GM18951 (cell line): Measurements from ENCODE around the gene BSPH1.

Source experiments
- POLR2A ChIP-seq: IDR thresholded peaks from 4 replicates; pipeline ENCODE4 v1.6.1; 2011; ENCODE audit warnings: mild to moderate bottlenecking; ENCODE audit not compliant: insufficient read length, insufficient read depth; ENCODE audit errors: extremely low read depth
- in situ Hi-C: fragments of 300-500 bp; cut with MboI; formaldehyde crosslinking; loops from one replicate; pipeline ENCODE4 v1.12.0; 2022; ENCODE audit warnings: low sequenced_read_pairs, mixed read lengths, inconsistent platforms; ENCODE audit not compliant: unreplicated experiment

Gene BSPH1

GRCh38 chr19:47992070-47992469 lies at the start of gene BSPH1:
Gene BSPH1, minus strand, starts transcription at chr19:47992170. Its CDS starts 89 bp downstream, at chr19:47992081.
- TF ChIP-seq POLR2A = no peak
- in situ Hi-C loops = no loop called here

GRCh38 chr19:48036765-48037164 lies 44.8 kb upstream of the BSPH1 start:
- TF ChIP-seq POLR2A = no peak
- in situ Hi-C loops = no loop called here

- in situ Hi-C loops = no loop called here
- no peak for TF ChIP-seq POLR2A
Measured at GRCh38 chr19:48033604-48034003, 41.6 kb upstream of the BSPH1 start.

GRCh38 chr19:48030073-48030472 lies 38.1 kb upstream of the BSPH1 start:
- in situ Hi-C loops = no loop called here
- no peak for TF ChIP-seq POLR2A

GRCh38 chr19:48029431-48029830 lies 37.5 kb upstream of the BSPH1 start:
- TF ChIP-seq POLR2A = no peak

DNA sequence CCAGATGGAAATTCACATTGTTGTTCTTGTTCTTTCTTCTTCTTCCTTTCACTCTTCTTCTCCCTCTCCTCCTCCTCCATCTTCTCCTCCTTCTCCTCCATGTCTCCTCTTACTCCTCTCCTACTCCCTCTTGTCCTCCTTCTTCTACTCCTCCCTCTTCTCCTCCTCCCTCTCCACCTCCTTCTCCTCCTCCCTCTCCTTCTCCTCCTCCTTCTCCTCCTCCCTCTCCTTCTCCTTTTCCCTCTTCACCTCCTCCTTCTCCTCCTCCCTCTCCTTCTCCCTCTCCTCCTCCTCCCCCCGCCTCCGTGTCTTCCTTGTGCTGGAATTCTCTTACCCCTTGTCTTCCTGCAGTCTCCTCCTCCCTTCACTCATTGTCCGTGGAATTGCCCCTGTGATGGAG lies 33.5 kb upstream of the BSPH1 start:
- in situ Hi-C loops = no loop called here
- no peak for TF ChIP-seq POLR2A

More at GRCh38 chr19:48029431-48029830, 37.5 kb upstream of the BSPH1 start:
- in situ Hi-C loops = no loop called here

- in situ Hi-C loops = no loop called here
Measured at GRCh38 chr19:48023518-48023917, 31.5 kb upstream of the BSPH1 start.

DNA sequence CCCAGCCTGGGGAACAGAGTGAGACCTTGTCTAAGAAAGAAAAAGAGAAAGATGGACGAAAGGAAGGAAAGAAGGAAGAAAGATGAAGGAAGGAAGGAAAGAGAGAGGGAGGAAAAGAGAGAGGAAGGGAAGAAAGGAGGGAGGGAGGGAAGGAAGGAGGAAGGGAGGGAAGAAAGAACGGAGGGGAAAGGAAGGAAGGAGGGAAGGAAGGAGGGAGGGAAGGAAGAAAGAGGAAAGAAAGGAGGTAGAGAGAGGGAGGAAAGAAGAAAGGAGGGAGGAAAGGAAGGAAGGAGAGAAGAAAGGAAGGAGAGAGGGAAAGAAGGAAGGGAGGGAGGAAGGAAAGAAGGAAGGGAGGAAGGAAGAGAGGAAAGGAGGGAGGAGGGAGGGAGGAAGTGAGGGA lies 31.0 kb upstream of the BSPH1 start:
- in situ Hi-C loops = no loop called here
- no peak for TF ChIP-seq POLR2A

More at GRCh38 chr19:48023518-48023917, 31.5 kb upstream of the BSPH1 start:
- TF ChIP-seq POLR2A = no peak

GRCh38 chr19:48020686-48021085 lies 28.7 kb upstream of the BSPH1 start:
- no peak for TF ChIP-seq POLR2A
- in situ Hi-C loops = no loop called here

GRCh38 chr19:48010932-48011758 lies 19.2 kb upstream of the BSPH1 start:
- in situ Hi-C loops = no loop called here
- no peak for TF ChIP-seq POLR2A

GRCh38 chr19:48006762-48007161 lies 14.8 kb upstream of the BSPH1 start:
- in situ Hi-C loops = no loop called here
- TF ChIP-seq POLR2A = no peak

DNA sequence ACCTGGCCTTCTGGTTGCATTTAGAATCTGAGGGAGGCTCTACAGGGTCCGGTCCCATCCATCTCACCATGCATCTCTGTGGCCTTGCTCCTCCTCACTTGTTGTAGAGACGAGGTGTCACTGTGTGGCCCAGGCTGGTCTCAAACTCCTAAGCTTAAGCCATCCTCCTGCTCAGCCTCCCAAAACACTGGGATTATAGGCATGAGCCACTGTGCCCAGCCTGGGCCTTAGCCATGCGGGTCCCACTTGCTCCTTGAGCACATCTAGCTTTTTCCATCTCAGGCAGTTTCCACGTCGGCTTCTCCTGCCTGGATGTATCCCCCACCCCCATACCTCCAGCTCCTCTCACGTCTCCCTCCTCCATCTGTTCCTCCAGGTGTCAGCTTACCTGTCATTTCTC lies 12.3 kb upstream of the BSPH1 start:
- in situ Hi-C loops = no loop called here
- no peak for TF ChIP-seq POLR2A

- in situ Hi-C loops = no loop called here
Measured at GRCh38 chr19:48000846-48001245, 8.9 kb upstream of the BSPH1 start.

GRCh38 chr19:47998800-47999199 lies 6.8 kb upstream of the BSPH1 start:
- in situ Hi-C loops = no loop called here
- TF ChIP-seq POLR2A = no peak

More at GRCh38 chr19:48000846-48001245, 8.9 kb upstream of the BSPH1 start:
- no peak for TF ChIP-seq POLR2A
